SK-N-SH (cell line): ENCODE results near the gene INPP5J. TPM values are rescaled to one million over a fixed set of nuclear protein-coding genes. Genes with fewer than 3 reads are reported as not detected.
A peak's percentile ranks its signal among the peaks of the same experiment; 100 is the strongest.

Experiments used
- CTCF ChIA-PET: fragments of 300-600, 350-600 bp; formaldehyde crosslinking; extraction: SDS; loops from one replicate; lab custom pipeline; 2021; lab: Yijun Ruan, JAX
- POLR2A ChIA-PET: fragments of 350-600 bp; sonication (Branson Sonifier 250); formaldehyde crosslinking; extraction: SDS; loops from one replicate; lab custom pipeline; 2020; ENCODE audit warnings: antibody characterized with exemption, inconsistent platforms; lab: Yijun Ruan, JAX
- DNase-seq: peaks from one replicate; pipeline ENCODE4 v3.0.0; 2012
- H2AFZ ChIP-seq: fragments of 200-600 bp; sonication (generic); 2 replicates; pipeline ENCODE4 v1.8.1; 2016; ENCODE audit warnings: antibody characterized with exemption, mild to moderate bottlenecking, low read depth
- H3F3A ChIP-seq: fragments of 200-600 bp; sonication (generic); replicated peaks from 2 replicates; pipeline ENCODE3; 2016; ENCODE audit warnings: antibody characterized with exemption, mild to moderate bottlenecking; ENCODE audit not compliant: insufficient read depth
- H3K27ac ChIP-seq, 2 experiments: fragments of 200-500 bp in 1 of 2; fragments of 200-600 bp in 1 of 2; sonication (Bioruptor generic) in 1 of 2; sonication (generic), shearing (Covaris generic) in 1 of 2; 2 replicates each; pipeline versions ENCODE4 v1.5.1 to v1.6.1; 2014 to 2016; ENCODE audit warnings: low read depth in 2 of 2, inconsistent platforms in 1 of 2, low read length in 1 of 2, mild to moderate bottlenecking in 1 of 2, mixed read lengths in 1 of 2
- H3K27me3 ChIP-seq: fragments of 200-600 bp; sonication (generic), shearing (Covaris generic); 2 replicates; pipeline ENCODE4 v1.6.1; 2016; ENCODE audit warnings: mixed run types; ENCODE audit not compliant: insufficient read depth
- H3K36me3 ChIP-seq, 2 experiments: fragments of 200-500 bp in 1 of 2; fragments of 200-600 bp in 1 of 2; sonication (Bioruptor generic) in 1 of 2; sonication (generic) in 1 of 2; replicated peaks in 1 of 2; 2 replicates each; pipeline versions ENCODE3 to v1.5.1; 2014 to 2016; ENCODE audit warnings: low read length in 1 of 2, mild to moderate bottlenecking in 1 of 2; ENCODE audit not compliant: insufficient read depth in 2 of 2, control insufficient read depth in 1 of 2
- H3K4me1 ChIP-seq, 2 experiments: fragments of 200-500 bp in 1 of 2; fragments of 200-600 bp in 1 of 2; sonication (Bioruptor generic) in 1 of 2; sonication (generic), shearing (Covaris generic) in 1 of 2; 2 replicates each; pipeline versions ENCODE4 v1.5.1 to v1.6.1; 2014 to 2016; ENCODE audit warnings: low read depth in 1 of 2, low read length in 1 of 2, mixed run types in 1 of 2; ENCODE audit not compliant: insufficient read depth in 2 of 2, control insufficient read depth in 1 of 2
- H3K4me2 ChIP-seq: fragments of 200-600 bp; sonication (generic), shearing (Covaris generic); 2 replicates; pipeline ENCODE4 v1.6.1; 2017; ENCODE audit warnings: mixed run types
- H3K4me3 ChIP-seq, 2 experiments: fragments of 200-500 bp in 1 of 2; fragments of 200-600 bp in 1 of 2; sonication (Bioruptor generic) in 1 of 2; sonication (generic), shearing (Covaris generic) in 1 of 2; 2 replicates each; pipeline versions ENCODE4 v1.5.1 to v1.8.1; 2014 to 2016; ENCODE audit warnings: low read depth in 2 of 2, inconsistent platforms in 1 of 2, low read length in 1 of 2, mild to moderate bottlenecking in 1 of 2, mixed read lengths in 1 of 2, moderate library complexity in 1 of 2
- H3K79me2 ChIP-seq: fragments of 200-600 bp; sonication (generic); 2 replicates; pipeline ENCODE4 v1.8.1; 2017; ENCODE audit warnings: mild to moderate bottlenecking; ENCODE audit not compliant: insufficient read depth
- H3K9ac ChIP-seq: fragments of 200-600 bp; sonication (generic); 2 replicates; pipeline ENCODE4 v1.6.1; 2017; ENCODE audit warnings: mixed run types
- H3K9me2 ChIP-seq: fragments of 200-600 bp; sonication (generic); 2 replicates; pipeline ENCODE4 v1.6.1; 2017; ENCODE audit warnings: mixed run types
- H3K9me3 ChIP-seq: fragments of 200-600 bp; sonication (generic); 2 replicates; pipeline ENCODE4 v1.6.1; 2017; ENCODE audit warnings: mixed run types, mild to moderate bottlenecking, moderate library complexity
- H4K20me1 ChIP-seq: fragments of 200-600 bp; sonication (generic); 2 replicates; pipeline ENCODE4 v1.6.1; 2017; ENCODE audit warnings: mild to moderate bottlenecking, mixed run types; ENCODE audit not compliant: insufficient read depth
- CHD2 ChIP-seq: fragments of 150-350 bp; IDR thresholded peaks from 2 replicates; pipeline ENCODE4 v1.6.1; 2018; ENCODE audit warnings: low read length; ENCODE audit not compliant: partially characterized antibody
- ELF1 ChIP-seq: IDR thresholded peaks from 2 replicates; pipeline ENCODE4 v1.4.0; 2012
- FOSL2 ChIP-seq: IDR thresholded peaks from 2 replicates; pipeline ENCODE4 v1.4.0; 2012; ENCODE audit warnings: low read depth, mild to moderate bottlenecking, moderate library complexity, borderline replicate concordance
- FOXM1 ChIP-seq: IDR thresholded peaks from 2 replicates; pipeline ENCODE4 v1.4.0; 2012; ENCODE audit warnings: low read depth, mild to moderate bottlenecking
- GABPA ChIP-seq: IDR thresholded peaks from 2 replicates; pipeline ENCODE4 v1.4.0; 2012; ENCODE audit warnings: low read depth, mild to moderate bottlenecking
- GATA2 ChIP-seq: sonication (generic); formaldehyde crosslinking; IDR thresholded peaks from 2 replicates; pipeline ENCODE4 v1.5.0; 2020; ENCODE audit warnings: mild to moderate bottlenecking, missing genetic modification reagents
- IRF3 ChIP-seq: fragments of 150-350 bp; IDR thresholded peaks from 2 replicates; pipeline ENCODE4 v1.6.1; 2016; ENCODE audit warnings: mild to moderate bottlenecking, low read depth, low read length
- JUND ChIP-seq: IDR thresholded peaks from 2 replicates; pipeline ENCODE4 v1.4.0; 2012
- MAX ChIP-seq: IDR thresholded peaks from 2 replicates; pipeline ENCODE4 v1.4.0; 2012; ENCODE audit warnings: low read depth
- NFIC ChIP-seq: IDR thresholded peaks from 2 replicates; pipeline ENCODE4 v1.4.0; 2012; ENCODE audit warnings: borderline replicate concordance
- NRF1 ChIP-seq: IDR thresholded peaks from 2 replicates; pipeline ENCODE4 v1.6.1; 2012; ENCODE audit warnings: low read depth, mild to moderate bottlenecking, low read length
- PBX3 ChIP-seq: IDR thresholded peaks from 2 replicates; pipeline ENCODE4; 2012
- POLR2AphosphoS5 ChIP-seq: IDR thresholded peaks from 2 replicates; pipeline ENCODE4 v1.6.1; 2012; ENCODE audit warnings: low read depth, low read length
- RCOR1 ChIP-seq: fragments of 150-350 bp; IDR thresholded peaks from 2 replicates; pipeline ENCODE4 v1.6.1; 2017; ENCODE audit warnings: antibody characterized with exemption, low read length
- REST ChIP-seq: IDR thresholded peaks from 2 replicates; pipeline ENCODE4 v1.6.1; 2012; ENCODE audit warnings: mild to moderate bottlenecking, low read depth, low read length, moderate library complexity
- SIN3A ChIP-seq: IDR thresholded peaks from 2 replicates; pipeline ENCODE4 v1.6.1; 2012; ENCODE audit warnings: low read depth, mild to moderate bottlenecking, low read length, moderate library complexity, borderline replicate concordance
- TCF12 ChIP-seq: IDR thresholded peaks from 2 replicates; pipeline ENCODE4 v1.4.0; 2012
- TEAD4 ChIP-seq: IDR thresholded peaks from 2 replicates; pipeline ENCODE4 v1.4.0; 2012; ENCODE audit warnings: mild to moderate bottlenecking, borderline replicate concordance; ENCODE audit not compliant: insufficient read depth
- USF2 ChIP-seq: fragments of 150-350 bp; IDR thresholded peaks from 2 replicates; pipeline ENCODE4 v1.6.1; 2017; ENCODE audit warnings: antibody characterized with exemption, low read length, low read depth, borderline replicate concordance
- WGBS: methylation state at CpG from one replicate; pipeline ENCODE4 v1.1.6; 2017; ENCODE audit warnings: low lambda C conversion rate; 5-methylcytosine and 5-hydroxymethylcytosine counted together
- polyA plus RNA-seq, 3 experiments: library from polyadenylated mRNA; depleted of rRNA; stranded (reverse); fragments of >200 nt; gene quantifications; 2 replicates each; pipeline ENCODE4 v1.2.3, GENCODE V29; 2012

Gene INPP5J
- polyA plus RNA-seq, 1 of the 3 experiments (the other 2 are of a cell fraction): 3.2 TPM

- peaks cover 54% of the 10 kb centered on the region for H3F3A ChIP-seq
- peaks cover 80% of the 10 kb centered on the region for H3K79me2 ChIP-seq
- WGBS: 100% methylated on average over 1 of the region's 1 CpG
- POLR2A ChIA-PET: no interaction called here
- no peaks in the 10 kb centered on the region; the same call in 1 of the 2 replicates for H4K20me1 ChIP-seq
- H3K36me3 ChIP-seq: no peaks in the 10 kb centered on the region
- TF ChIP-seq GABPA (no peak), GATA2 (no peak), IRF3 (no peak), SIN3A (no peak), TEAD4 (no peak), NRF1 (no peak)
- no peaks in the 10 kb centered on the region for H3K9me2 ChIP-seq
- DNase-seq: no peak
- no peaks in the 10 kb centered on the region for H3K27me3 ChIP-seq
- H3K4me2 ChIP-seq: peak overlapping the region; percentile 27; the same call in 1 of the 2 replicates
- peak overlapping the region; percentile 56 to 75; a peak in 3 of 4 replicates for H3K27ac ChIP-seq
- no peaks in the 10 kb centered on the region for H3K9me3 ChIP-seq
- CTCF ChIA-PET: no interaction called here
- peaks cover 0 to 34% of the 10 kb centered on the region in 2 experiments; a peak in 2 of 4 replicates for H3K4me1 ChIP-seq
- H2AFZ ChIP-seq: no peak overlapping the region
- no peak overlapping the region for H3K4me3 ChIP-seq
- H3K9ac ChIP-seq: peak overlapping the region; percentile 30; the same call in 1 of the 2 replicates
Observed at GRCh38 chr22:31176923-31177322, 54.2 kb downstream of the INPP5J start.

- Histone ChIP-seq H3K4me3 (no peak overlapping the region), H2AFZ (no peak overlapping the region), H3K9ac (peak overlapping the region; percentile 30; the same call in 1 of the 2 replicates), H3K27me3 (no peaks in the 10 kb centered on the region), H3K9me3 (no peaks in the 10 kb centered on the region), H3K4me1 (peaks cover 0 to 29% of the 10 kb centered on the region in 2 experiments; a peak in 2 of 4 replicates), H4K20me1 (no peaks in the 10 kb centered on the region), H3K4me2 (peak overlapping the region; percentile 27; the same call in 1 of the 2 replicates), H3K36me3 (peaks cover 0 to 5% of the 10 kb centered on the region in 2 experiments), H3K27ac (peak overlapping the region; percentile 56 to 75; a peak in 3 of 4 replicates), H3K79me2 (peaks cover 78% of the 10 kb centered on the region), H3F3A (peaks cover 52% of the 10 kb centered on the region), H3K9me2 (no peaks in the 10 kb centered on the region)
- DNase-seq: no peak
- POLR2A ChIA-PET: no interaction called here
- TF ChIP-seq GABPA (no peak), NFIC (peak; percentile 19; the same call in 1 of the 2 replicates), REST (0 out of 2 replicates have a peak, but pooled peaks have one; percentile 39), SIN3A (no peak), RCOR1 (no peak), ELF1 (no peak), CHD2 (no peak), TCF12 (peak; percentile 56), MAX (peak; percentile 77), POLR2AphosphoS5 (peak; percentile 34; the same call in 1 of the 2 replicates), FOSL2 (peak; percentile 49; the same call in 1 of the 2 replicates), USF2 (no peak), NRF1 (no peak), JUND (0 out of 2 replicates have a peak, but pooled peaks have one; percentile 18), TEAD4 (peak; percentile 54; the same call in 1 of the 2 replicates), FOXM1 (no peak), PBX3 (peak; percentile 51)
- CTCF ChIA-PET: no interaction called here
- 64% methylated on average over 6 of the region's 6 CpGs for WGBS
Observed at GRCh38 chr22:31177420-31178162, 54.8 kb downstream of the INPP5J start.
